Pancreas (tissue), 10 donors: ENCODE data around the gene MYO15A. TPM values are rescaled to one million over a fixed set of nuclear protein-coding genes. Genes with fewer than 3 reads are reported as not detected.

ENCODE experiments used
- ATAC-seq, 4 donors: fragments of 200-7000 bp; cut with Tn5 transposase; one replicate each; pipeline versions ENCODE4 v1.8.0 to v1.9.1; 2020; ENCODE audit warnings: mild to moderate bottlenecking in 4 of 4, moderate library complexity in 4 of 4
- DNase-seq, 6 donors: peaks; one replicate each; pipeline ENCODE4 v3.0.0-alpha.2; 2020
- FAIRE-seq: peaks from 2 replicates; lab custom pipeline; 2012; peaks lifted over from hg19 to GRCh38; lab: Jason Lieb, UNC
- H3K27ac ChIP-seq, 4 donors: fragments of 200-600 bp; sonication (generic); 1 replicate in 3 of 4; 2 replicates in 1 of 4; pipeline versions ENCODE4 v1.5.0 to v1.8.0; 2020
- H3K27me3 ChIP-seq, 4 donors: fragments of 200-600 bp; one replicate each; pipeline ENCODE4 v1.8.0; 2021
- H3K36me3 ChIP-seq, 3 donors: fragments of 200-600 bp; sonication (generic) in 1 of 3; one replicate each; pipeline versions ENCODE4 v1.5.0 to v1.8.0; 2020 to 2021
- H3K4me1 ChIP-seq, 3 donors: fragments of 200-600 bp; one replicate each; pipeline ENCODE4 v1.8.0; 2021
- H3K4me3 ChIP-seq, 4 donors: fragments of 200-600 bp; sonication (generic) in 2 of 4; one replicate each; pipeline versions ENCODE4 v1.5.0 to v1.8.0; 2020 to 2021
- H3K9me3 ChIP-seq, 4 donors: fragments of 200-600 bp; one replicate each; pipeline ENCODE4 v1.8.0; 2021
- WGBS, 2 donors: extraction: QIAGEN DNeasy Blood & Tissue Kit; methylation state at CpG; one replicate each; pipeline ENCODE4 v1.1.7; 2013; 5-methylcytosine and 5-hydroxymethylcytosine counted together
- intact Hi-C, 3 donors: fragments of 100-400 bp; cut with DNase I; formaldehyde crosslinking; loops; one replicate each; pipeline versions ENCODE4 v1.11.1 to v1.14.2; 2022
- polyA plus RNA-seq, 2 donors: library from polyadenylated mRNA; stranded (reverse); fragments of 200-250 nt; gene quantifications; one replicate each; pipeline ENCODE4 v1.2.3, GENCODE V29; 2013
- total RNA-seq, 6 donors: library from RNA; stranded (reverse); fragmentation: NEBNext Ultra II Directional in 4 of 6; extraction: Animal tissue kit (Norgen Biotek cat#: 25700) in 4 of 6; gene quantifications; one replicate each; pipeline versions ENCODE4 v1.2.1 to v1.2.4, GENCODE V29; 2021 to 2023
- TF ChIP-seq, protein P1 (sequence below), 4 donors: fragments of 200-600 bp; sonication (generic) in 3 of 4; IDR thresholded peaks; one replicate each; pipeline versions ENCODE4 v1.5.0 to v1.8.0; 2021; ENCODE audit warnings: antibody characterized with exemption in 4 of 4
- donor health status: healthy with polysubstance abuse.
- donor health status: DM: no; HTN: no; CAD: no; lungs with moderate emphysema.
- donor health status: DM: no; HTN: no; CAD: no.
- donor health status: control.
- donor health status: control.
- donor health status: Bipolar disorder and iron deficiency.
- donor health status: DM: yes; HTN: yes; CAD: no.
- donor health status: DM: no; HTN: no; CAD: no.
- donor health status: DM: no; HTN: no; CAD: no.
- donor health status: DM: yes; HTN: yes; CAD: no.

MYO15A gene
- total and polyA plus RNA-seq, 8 donors = 0.13 to 4.9 (median 0.87) TPM

DNA sequence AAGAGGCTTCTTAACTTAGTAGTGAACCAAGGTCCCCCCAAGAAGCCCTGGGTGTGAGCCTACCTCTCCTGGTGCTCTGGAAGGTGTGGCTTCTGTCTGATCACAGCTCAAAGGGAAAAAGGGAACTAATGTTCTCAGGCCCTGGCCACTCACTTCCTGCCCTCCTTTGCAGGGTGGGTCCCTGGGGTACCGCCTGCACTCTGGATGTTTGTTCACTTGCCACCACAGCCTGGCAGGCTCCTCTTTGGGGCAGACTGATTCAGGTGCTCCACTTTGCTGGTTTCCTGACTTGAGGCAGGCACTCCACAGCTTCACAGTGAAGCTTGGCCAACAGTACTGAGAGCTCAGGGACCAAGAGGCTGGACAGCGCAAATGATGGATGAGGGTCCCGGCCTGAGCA, 5.9 kb upstream of the MYO15A start:
- H3K9me3 ChIP-seq = no peaks in the 10 kb centered on the region
- intact Hi-C loops = no loop called here
- TF ChIP-seq, protein P1, sequence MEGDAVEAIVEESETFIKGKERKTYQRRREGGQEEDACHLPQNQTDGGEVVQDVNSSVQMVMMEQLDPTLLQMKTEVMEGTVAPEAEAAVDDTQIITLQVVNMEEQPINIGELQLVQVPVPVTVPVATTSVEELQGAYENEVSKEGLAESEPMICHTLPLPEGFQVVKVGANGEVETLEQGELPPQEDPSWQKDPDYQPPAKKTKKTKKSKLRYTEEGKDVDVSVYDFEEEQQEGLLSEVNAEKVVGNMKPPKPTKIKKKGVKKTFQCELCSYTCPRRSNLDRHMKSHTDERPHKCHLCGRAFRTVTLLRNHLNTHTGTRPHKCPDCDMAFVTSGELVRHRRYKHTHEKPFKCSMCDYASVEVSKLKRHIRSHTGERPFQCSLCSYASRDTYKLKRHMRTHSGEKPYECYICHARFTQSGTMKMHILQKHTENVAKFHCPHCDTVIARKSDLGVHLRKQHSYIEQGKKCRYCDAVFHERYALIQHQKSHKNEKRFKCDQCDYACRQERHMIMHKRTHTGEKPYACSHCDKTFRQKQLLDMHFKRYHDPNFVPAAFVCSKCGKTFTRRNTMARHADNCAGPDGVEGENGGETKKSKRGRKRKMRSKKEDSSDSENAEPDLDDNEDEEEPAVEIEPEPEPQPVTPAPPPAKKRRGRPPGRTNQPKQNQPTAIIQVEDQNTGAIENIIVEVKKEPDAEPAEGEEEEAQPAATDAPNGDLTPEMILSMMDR (IDR thresholded peaks at IDR 0.05) = no peak
- H3K4me1 ChIP-seq = no peaks in the 10 kb centered on the region
- no peak overlapping the region for H3K27ac ChIP-seq
- H3K36me3 ChIP-seq = peaks cover 0 to 20% (median 0%) of the 10 kb centered on the region in 3 donors
- WGBS, 2 donors = 81 to 89% methylated on average over 3 of the region's 3 CpGs
- ATAC-seq (no peak), FAIRE-seq (no peak), DNase-seq (no peak)
- no peak overlapping the region for H3K4me3 ChIP-seq
- H3K27me3 ChIP-seq = no peaks in the 10 kb centered on the region

DNA sequence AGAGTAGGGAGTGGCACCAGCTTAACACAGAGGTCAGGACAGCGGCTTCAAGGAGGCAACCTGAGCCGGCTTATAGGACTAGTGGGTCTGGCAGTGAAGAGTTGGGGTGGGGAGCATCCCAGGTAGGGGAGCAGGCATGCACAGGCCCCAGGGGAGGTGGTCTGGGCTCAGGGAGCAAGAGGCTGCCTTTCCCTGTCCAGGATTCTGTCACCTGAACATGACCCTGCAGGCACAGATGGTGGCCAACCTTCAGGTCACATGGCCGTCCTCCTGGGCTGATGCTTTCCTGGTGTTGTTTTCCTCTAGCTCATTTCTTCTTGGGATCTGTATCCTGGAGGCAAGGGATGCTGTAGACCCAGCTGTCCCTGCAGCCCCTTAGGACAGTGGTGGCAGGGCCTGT, 3.5 kb upstream of the MYO15A start:
- H3K36me3 ChIP-seq = peaks cover 0 to 17% (median 0%) of the 10 kb centered on the region in 3 donors
- no peaks in the 10 kb centered on the region for H3K4me1 ChIP-seq
- no peaks in the 10 kb centered on the region for H3K27me3 ChIP-seq
- no peak overlapping the region for H3K4me3 ChIP-seq
- FAIRE-seq (no peak), ATAC-seq (no peak), DNase-seq (no peak)
- TF ChIP-seq, protein P1 (IDR thresholded peaks at IDR 0.05) = no peak
- 88 to 96% methylated on average over 3 of the region's 3 CpGs for WGBS, 2 donors
- intact Hi-C loops = no loop called here
- no peaks in the 10 kb centered on the region for H3K9me3 ChIP-seq
- no peak overlapping the region for H3K27ac ChIP-seq

DNA sequence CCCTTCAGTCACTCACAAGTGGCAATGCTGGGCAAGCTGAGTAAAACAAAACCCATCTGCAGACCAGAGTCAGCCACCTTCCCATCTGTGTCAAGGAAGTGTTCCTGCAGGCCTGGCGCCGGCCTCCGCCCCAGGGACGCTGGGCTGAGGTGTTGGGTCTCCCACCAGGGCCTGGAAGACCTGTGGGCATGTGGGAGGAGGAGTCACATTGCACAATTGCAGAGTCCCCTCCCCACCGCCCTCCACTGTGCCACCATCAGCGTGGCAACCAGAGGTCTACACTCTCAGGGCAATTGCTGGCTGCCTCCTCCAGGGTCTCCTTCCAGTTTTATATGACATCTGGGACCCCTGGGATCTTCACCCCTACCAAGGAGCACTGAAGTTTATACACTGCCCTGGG, 3.0 kb upstream of the MYO15A start:
- 87 to 91% methylated on average over 6 of the region's 6 CpGs for WGBS, 2 donors
- Histone ChIP-seq H3K4me3 (no peak overlapping the region), H3K36me3 (peaks cover 0 to 11% (median 0%) of the 10 kb centered on the region in 3 donors), H3K9me3 (no peaks in the 10 kb centered on the region), H3K27me3 (no peaks in the 10 kb centered on the region), H3K27ac (no peak overlapping the region), H3K4me1 (no peaks in the 10 kb centered on the region)
- intact Hi-C loops = no loop called here
- no peak for DNase-seq
- FAIRE-seq = no peak
- ATAC-seq = no peak
- TF ChIP-seq, protein P1 (IDR thresholded peaks at IDR 0.05) = no peak

DNA sequence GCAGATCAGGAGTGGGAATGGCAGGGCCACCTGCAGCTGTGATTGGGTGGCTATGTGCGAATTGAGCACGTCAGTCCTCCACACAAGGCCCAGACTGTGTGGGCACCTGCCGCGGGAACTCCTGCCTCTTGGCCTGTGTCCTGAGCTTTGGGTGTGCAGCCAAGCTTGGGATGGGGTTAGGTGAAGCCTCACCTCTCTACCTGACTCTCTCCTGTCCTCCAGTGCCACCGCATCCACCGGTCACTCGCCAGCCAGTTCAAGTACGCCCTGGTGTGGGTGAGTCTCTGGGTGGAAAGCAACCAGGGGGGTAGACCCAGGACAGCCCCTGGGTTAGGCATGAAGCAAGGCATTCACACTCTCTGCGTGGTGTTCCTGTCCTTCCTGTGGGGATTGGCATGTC, 2.3 kb upstream of the MYO15A start:
- no peak overlapping the region for H3K27ac ChIP-seq
- no peaks in the 10 kb centered on the region for H3K4me1 ChIP-seq
- FAIRE-seq (no peak), ATAC-seq (no peak), DNase-seq (peak in 2 of 6 donors; percentile 3 to 41)
- intact Hi-C loops = no loop called here
- TF ChIP-seq, protein P1 (IDR thresholded peaks at IDR 0.05) = no peak
- 78 to 86% methylated on average over 9 of the region's 9 CpGs for WGBS, 2 donors
- no peak overlapping the region for H3K4me3 ChIP-seq
- no peaks in the 10 kb centered on the region for H3K9me3 ChIP-seq
- H3K27me3 ChIP-seq = no peaks in the 10 kb centered on the region
- H3K36me3 ChIP-seq = peaks cover 0 to 7% (median 0%) of the 10 kb centered on the region in 3 donors

DNA sequence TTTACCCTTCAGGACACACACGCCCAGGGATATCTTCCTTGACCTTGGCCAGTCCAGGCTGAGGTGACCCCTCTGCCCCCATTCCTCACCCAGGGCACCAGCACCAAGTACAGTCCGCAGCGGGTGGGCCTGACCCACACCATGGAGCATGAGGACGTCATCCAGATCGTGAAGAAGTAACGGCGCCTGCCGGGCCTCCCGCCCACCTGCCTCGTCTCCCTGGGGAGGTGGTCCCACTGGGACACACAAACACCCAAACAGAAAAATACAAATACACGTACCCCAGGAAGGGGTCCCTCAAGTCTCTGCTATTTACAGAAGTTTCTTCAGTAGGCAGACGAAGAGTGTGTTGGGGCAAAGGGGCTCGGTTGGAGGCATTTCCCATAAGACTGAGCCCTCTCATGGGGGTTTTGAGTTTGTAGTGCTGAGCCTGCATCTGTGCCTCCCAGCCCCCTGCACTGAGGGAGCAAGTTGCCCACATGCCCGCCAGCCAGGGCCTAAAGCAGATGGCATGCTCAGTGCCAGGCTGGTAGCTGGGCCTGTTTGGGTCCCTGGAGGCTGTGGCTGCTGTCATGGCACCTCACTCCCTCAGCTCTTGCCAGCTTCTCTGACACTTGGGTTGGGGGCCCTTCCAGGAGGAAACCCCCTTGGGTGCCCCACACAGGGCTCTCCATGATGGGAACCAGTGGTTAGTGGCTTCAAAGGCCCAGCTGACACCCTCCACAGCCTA, 1.3 kb upstream of the MYO15A start:
- Histone ChIP-seq H3K9me3 (no peaks in the 10 kb centered on the region), H3K27me3 (no peaks in the 10 kb centered on the region), H3K4me3 (no peak overlapping the region), H3K4me1 (no peaks in the 10 kb centered on the region), H3K27ac (no peak overlapping the region), H3K36me3 (peaks cover 0 to 7% (median 0%) of the 10 kb centered on the region in 3 donors)
- intact Hi-C loops = no loop called here
- WGBS, 2 donors = 87 to 90% methylated on average over 14 of the region's 14 CpGs
- DNase-seq = no peak
- TF ChIP-seq, protein P1 (IDR thresholded peaks at IDR 0.05) = no peak
- no peak for FAIRE-seq
- ATAC-seq = no peak
